ENCODE results near the gene UBL4B. TPM values are rescaled to one million over a fixed set of nuclear protein-coding genes. Genes with fewer than 3 reads are reported as not detected.

Gene UBL4B
- total RNA-seq, 4 donors from 2014 or later: 0.59 TPM; not detected in 3

DNA sequence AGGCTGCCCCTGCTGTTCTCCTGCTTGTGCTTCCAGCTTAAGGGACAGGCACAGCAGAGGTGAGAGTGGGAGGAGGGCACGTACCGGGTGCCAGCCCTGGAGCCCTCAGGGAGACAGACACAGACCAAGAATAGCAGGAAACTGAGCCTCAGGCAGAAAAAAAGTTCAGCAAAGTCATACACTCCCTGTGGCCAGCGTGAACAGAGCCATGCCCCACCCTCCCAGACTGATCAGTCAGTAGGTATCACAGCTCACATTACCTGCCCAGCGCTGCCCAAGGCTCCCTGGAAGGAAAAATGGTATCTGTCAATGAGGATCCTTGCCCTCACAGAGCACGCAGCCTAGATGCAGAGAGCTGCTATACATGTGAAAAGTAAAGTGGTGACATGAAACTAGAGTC lies 1.3 kb downstream of the UBL4B start:
- no peak for TF ChIP-seq POLR2A (IDR thresholded peaks at IDR 0.05)
- TF ChIP-seq, protein P1, sequence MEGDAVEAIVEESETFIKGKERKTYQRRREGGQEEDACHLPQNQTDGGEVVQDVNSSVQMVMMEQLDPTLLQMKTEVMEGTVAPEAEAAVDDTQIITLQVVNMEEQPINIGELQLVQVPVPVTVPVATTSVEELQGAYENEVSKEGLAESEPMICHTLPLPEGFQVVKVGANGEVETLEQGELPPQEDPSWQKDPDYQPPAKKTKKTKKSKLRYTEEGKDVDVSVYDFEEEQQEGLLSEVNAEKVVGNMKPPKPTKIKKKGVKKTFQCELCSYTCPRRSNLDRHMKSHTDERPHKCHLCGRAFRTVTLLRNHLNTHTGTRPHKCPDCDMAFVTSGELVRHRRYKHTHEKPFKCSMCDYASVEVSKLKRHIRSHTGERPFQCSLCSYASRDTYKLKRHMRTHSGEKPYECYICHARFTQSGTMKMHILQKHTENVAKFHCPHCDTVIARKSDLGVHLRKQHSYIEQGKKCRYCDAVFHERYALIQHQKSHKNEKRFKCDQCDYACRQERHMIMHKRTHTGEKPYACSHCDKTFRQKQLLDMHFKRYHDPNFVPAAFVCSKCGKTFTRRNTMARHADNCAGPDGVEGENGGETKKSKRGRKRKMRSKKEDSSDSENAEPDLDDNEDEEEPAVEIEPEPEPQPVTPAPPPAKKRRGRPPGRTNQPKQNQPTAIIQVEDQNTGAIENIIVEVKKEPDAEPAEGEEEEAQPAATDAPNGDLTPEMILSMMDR (IDR thresholded peaks at IDR 0.05): no peak
- H3K27me3 ChIP-seq: peaks cover 0 to 79% (median 0%) of the 10 kb centered on the region in 4 donors
- H3K9me3 ChIP-seq: no peaks in the 10 kb centered on the region
- H3K36me3 ChIP-seq: no peaks in the 10 kb centered on the region
- WGBS, 2 donors: 60% methylated on average over 1 of the region's 5 CpGs; no CpG with 5 or more reads in 1 of the 2 donors
- no peak overlapping the region for H3K27ac ChIP-seq
- no peaks in the 10 kb centered on the region for H3K4me1 ChIP-seq
- intact Hi-C loops (cut with DNase I): no loop called here
- no peak overlapping the region for H3K4me3 ChIP-seq
- no peak for DNase-seq

GRCh38 chr1:110114173-110114572 lies 1.9 kb downstream of the UBL4B start:
- no peak overlapping the region for H3K27ac ChIP-seq
- peaks cover 0 to 73% (median 0%) of the 10 kb centered on the region in 4 donors for H3K27me3 ChIP-seq
- TF ChIP-seq POLR2A (IDR thresholded peaks at IDR 0.05): no peak
- TF ChIP-seq, protein P1 (IDR thresholded peaks at IDR 0.05): no peak
- H3K4me3 ChIP-seq: no peak overlapping the region
- no peaks in the 10 kb centered on the region for H3K36me3 ChIP-seq
- DNase-seq: no peak
- H3K4me1 ChIP-seq: no peaks in the 10 kb centered on the region
- H3K9me3 ChIP-seq: no peaks in the 10 kb centered on the region
- intact Hi-C loops (cut with DNase I): no loop called here
- WGBS, 2 donors: 60 to 79% methylated on average over 1 to 5 of the region's 5 CpGs

DNA sequence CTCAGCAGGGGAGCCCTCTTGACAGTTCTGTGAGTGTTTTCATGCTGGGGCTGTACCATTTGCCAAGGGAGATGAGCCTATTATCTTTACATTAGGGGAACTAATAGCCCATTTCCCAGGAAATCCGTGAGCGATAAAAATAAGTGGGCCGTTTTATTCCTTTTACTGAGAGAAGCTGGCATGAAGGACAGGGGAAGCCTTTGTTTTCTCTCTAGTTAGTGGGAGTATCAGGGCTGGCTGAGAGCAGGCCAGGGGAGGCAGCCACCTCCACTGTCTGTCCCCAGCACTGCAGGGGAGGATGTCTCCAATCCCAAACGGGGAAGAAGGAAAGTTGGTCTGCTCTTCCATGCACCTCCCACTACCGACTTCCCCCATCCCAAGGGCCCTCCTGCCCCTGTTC lies 2.5 kb downstream of the UBL4B start:
- no peak overlapping the region for H3K27ac ChIP-seq
- intact Hi-C loops (cut with DNase I): no loop called here
- H3K27me3 ChIP-seq: peaks cover 0 to 72% (median 0%) of the 10 kb centered on the region in 4 donors
- H3K4me1 ChIP-seq: no peaks in the 10 kb centered on the region
- no peak for DNase-seq
- no peaks in the 10 kb centered on the region for H3K36me3 ChIP-seq
- H3K4me3 ChIP-seq: no peak overlapping the region
- 35 to 62% methylated on average over 2 to 5 of the region's 5 CpGs for WGBS, 2 donors
- no peak for TF ChIP-seq POLR2A (IDR thresholded peaks at IDR 0.05)
- TF ChIP-seq, protein P1 (IDR thresholded peaks at IDR 0.05): no peak
- H3K9me3 ChIP-seq: no peaks in the 10 kb centered on the region

- DNase-seq: no peak
- intact Hi-C loops (cut with DNase I): no loop called here
- Histone ChIP-seq H3K27me3 (peaks cover 0 to 40% (median 0%) of the 10 kb centered on the region in 4 donors), H3K9me3 (no peaks in the 10 kb centered on the region), H3K4me1 (no peaks in the 10 kb centered on the region), H3K27ac (no peak overlapping the region), H3K4me3 (no peak overlapping the region), H3K36me3 (no peaks in the 10 kb centered on the region)
- TF ChIP-seq POLR2A (IDR thresholded peaks at IDR 0.05): no peak
- TF ChIP-seq, protein P1 (IDR thresholded peaks at IDR 0.05): no peak
- 46 to 57% methylated on average over 6 of the region's 7 CpGs for WGBS, 2 donors
Measured at GRCh38 chr1:110118636-110119396, 6.6 kb downstream of the UBL4B start.

DNA sequence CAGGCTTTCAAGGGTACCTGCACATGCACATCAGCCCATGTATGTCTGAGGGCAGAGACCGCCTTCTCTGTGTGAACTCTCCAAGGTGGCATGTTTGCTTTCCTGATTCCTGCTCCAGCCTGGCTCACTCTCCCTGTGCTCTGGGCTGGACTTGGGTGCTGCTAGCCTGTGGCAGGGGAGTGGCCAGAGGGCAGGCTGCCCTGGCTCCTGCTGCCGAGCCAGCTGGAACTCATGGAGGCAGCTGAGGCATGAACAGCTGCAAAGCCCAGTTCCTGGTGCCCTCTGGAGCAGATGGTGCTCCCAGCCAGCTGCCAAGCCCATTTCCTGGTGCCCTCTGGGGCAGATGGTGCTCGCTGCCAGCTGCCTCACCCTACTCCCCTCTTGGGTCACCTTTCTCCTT lies 7.6 kb downstream of the UBL4B start:
- WGBS, 2 donors: 35 to 49% methylated on average over 3 of the region's 3 CpGs
- no peak overlapping the region for H3K4me3 ChIP-seq
- TF ChIP-seq, protein P1 (IDR thresholded peaks at IDR 0.05): no peak
- TF ChIP-seq POLR2A (IDR thresholded peaks at IDR 0.05): no peak
- H3K27me3 ChIP-seq: peaks cover 0 to 37% (median 0%) of the 10 kb centered on the region in 4 donors
- no peaks in the 10 kb centered on the region for H3K4me1 ChIP-seq
- H3K27ac ChIP-seq: no peak overlapping the region
- intact Hi-C loops (cut with DNase I): no loop called here
- H3K9me3 ChIP-seq: no peaks in the 10 kb centered on the region
- no peak for DNase-seq
- no peaks in the 10 kb centered on the region for H3K36me3 ChIP-seq
